Endodermal cell (in vitro differentiated cells): ENCODE results near the gene WDR46. TPM values are rescaled to one million over a fixed set of nuclear protein-coding genes. Genes with fewer than 3 reads are reported as not detected.

Experiments
- DNase-seq: peaks from one replicate; pipeline ENCODE4 v3.0.0-alpha.2; 2017
- H3K27ac ChIP-seq: 2 replicates; pipeline ENCODE4 v1.5.1; 2013; ENCODE audit warnings: mild to moderate bottlenecking, low read depth, low read length, moderate library complexity
- H3K27me3 ChIP-seq: 2 replicates; pipeline ENCODE4 v1.6.1; 2013; ENCODE audit warnings: mild to moderate bottlenecking, low read length, moderate library complexity; ENCODE audit not compliant: insufficient read depth, control insufficient read depth, poor library complexity, severe bottlenecking
- H3K36me3 ChIP-seq: 2 replicates; pipeline ENCODE4 v1.7.0; 2013; ENCODE audit warnings: mild to moderate bottlenecking, low read length, moderate library complexity; ENCODE audit not compliant: control insufficient read depth, insufficient read depth
- H3K4me1 ChIP-seq: one replicate; pipeline ENCODE4 v1.7.0; 2013; ENCODE audit warnings: low read length; ENCODE audit not compliant: control insufficient read depth, insufficient read depth
- H3K4me3 ChIP-seq: 2 replicates; pipeline ENCODE4 v1.5.1; 2013; ENCODE audit warnings: mild to moderate bottlenecking, low read length, moderate library complexity
- H3K9ac ChIP-seq: 2 replicates; pipeline ENCODE4 v1.6.1; 2013; ENCODE audit warnings: mild to moderate bottlenecking, low read length, moderate library complexity; ENCODE audit not compliant: poor library complexity, severe bottlenecking; ENCODE audit errors: extremely low read depth
- H3K9me3 ChIP-seq: 2 replicates; pipeline ENCODE4 v1.6.1; 2013; ENCODE audit warnings: mild to moderate bottlenecking, low read length, moderate library complexity; ENCODE audit not compliant: control insufficient read depth
- H3K27ac Mint-ChIP-seq: 2 replicates; pipeline ENCODE4 v1.8.0; 2020; ENCODE audit warnings: mixed read lengths
- H3K27me3 Mint-ChIP-seq: 2 replicates; pipeline ENCODE4 v1.8.0; 2021; ENCODE audit warnings: mild to moderate bottlenecking, mixed read lengths; ENCODE audit not compliant: insufficient read depth
- H3K36me3 Mint-ChIP-seq: 2 replicates; pipeline ENCODE4 v1.8.0; 2020; ENCODE audit warnings: low read depth, mixed read lengths
- H3K4me1 Mint-ChIP-seq: 2 replicates; pipeline ENCODE4 v1.8.0; 2020; ENCODE audit warnings: mixed read lengths
- H3K4me3 Mint-ChIP-seq: 2 replicates; pipeline ENCODE4 v1.8.0; 2020; ENCODE audit warnings: mild to moderate bottlenecking, moderate library complexity, mixed read lengths
- H3K9me3 Mint-ChIP-seq: 2 replicates; pipeline ENCODE4 v1.8.0; 2020; ENCODE audit warnings: mild to moderate bottlenecking, mixed read lengths
- CTCF ChIP-seq: fragments of 200-600 bp; sonication (generic); conservative IDR thresholded peaks from 2 replicates; pipeline ENCODE4 v1.5.0; 2021; ENCODE audit warnings: antibody characterized with exemption, mild to moderate bottlenecking
- WGBS, 2 experiments: methylation state at CpG; one replicate each; pipeline versions ENCODE4 v1.1.5 to v1.1.7; 2013; ENCODE audit warnings: missing lambda C conversion rate in 2 of 2, mixed read lengths in 1 of 2; ENCODE audit not compliant: insufficient coverage in 1 of 2, insufficient read length in 1 of 2; 5-methylcytosine and 5-hydroxymethylcytosine counted together
- total RNA-seq, 2 donors: library from RNA; stranded (reverse); fragmentation: NEBNext Ultra II Directional in 1 of 2; extraction: Animal tissue kit (Norgen Biotek cat#: 25700) in 1 of 2; gene quantifications; 2 replicates in 1 of 2; 3 replicates in 1 of 2; pipeline ENCODE4 v1.2.1, GENCODE V29; 2021

WDR46 gene
- total RNA-seq, 2 donors from 2014 or later: 42.9 to 62.5 TPM

DNA sequence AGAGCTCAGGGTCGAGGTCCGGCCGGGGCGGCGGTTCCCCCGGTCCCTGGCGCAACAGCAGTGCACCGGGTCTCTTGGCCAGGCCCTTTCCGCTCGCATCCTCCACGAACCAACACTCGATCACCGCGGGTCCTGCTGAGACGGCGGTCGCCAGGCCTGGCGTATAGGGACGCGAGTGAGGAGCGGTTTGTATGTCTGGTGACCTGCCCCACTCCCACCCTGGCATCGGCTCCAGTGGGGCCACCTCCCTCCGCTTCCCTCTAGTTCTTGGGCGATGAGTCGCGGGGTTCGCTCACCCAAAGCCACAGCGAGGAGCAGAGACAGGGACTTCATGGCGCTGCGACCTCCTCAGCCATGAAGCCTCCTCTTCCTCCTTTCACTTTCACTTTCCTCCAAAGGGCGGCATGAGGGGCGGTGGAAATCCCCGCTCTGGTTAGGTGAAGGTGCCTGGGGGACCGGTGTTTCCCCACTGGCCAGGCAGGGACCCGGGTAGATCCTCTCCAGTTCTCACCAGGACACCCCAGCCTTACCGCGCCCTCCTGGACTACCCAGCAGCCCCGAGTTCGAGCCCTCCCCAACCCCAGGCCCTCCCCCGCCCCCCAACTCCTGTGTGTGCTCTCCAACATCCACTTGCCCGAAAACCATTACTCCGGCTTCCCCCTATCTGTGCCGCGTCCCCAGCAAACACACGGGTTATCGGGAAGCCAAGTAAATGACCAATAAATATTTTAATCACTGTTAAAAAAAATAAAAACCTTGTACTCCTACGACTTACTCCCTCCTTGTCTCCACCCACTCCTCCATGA lies 24.9 kb upstream of the WDR46 start, which contains the start of gene TAPBP:
TSS of gene TAPBP (minus strand) at position 370 of the 806 bp plus-strand sequence. CDS start at position 333, 37 bp downstream.
- H3K9me3 Mint-ChIP-seq: no peaks in the 10 kb centered on the region
- Histone ChIP-seq H3K27me3 (peaks cover 20% of the 10 kb centered on the region), H3K4me3 (peak within 1 kb of the TSS; percentile 75), H3K36me3 (peaks cover 5% of the 10 kb centered on the region), H3K27ac (no peak within 1 kb of the TSS), H3K9ac (peak within 1 kb of the TSS; percentile 31), H3K4me1 (peaks cover 4% of the 10 kb centered on the region), H3K9me3 (no peaks in the 10 kb centered on the region)
- DNase-seq: peak; percentile 82
- peak within 1 kb of the TSS; percentile 74 for H3K4me3 Mint-ChIP-seq
- H3K4me1 Mint-ChIP-seq: peaks cover 32% of the 10 kb centered on the region
- TF ChIP-seq CTCF: no peak
- H3K27ac Mint-ChIP-seq: peak within 1 kb of the TSS; percentile 85
- H3K27me3 Mint-ChIP-seq: peaks cover 13% of the 10 kb centered on the region
- H3K36me3 Mint-ChIP-seq: peaks cover 11% of the 10 kb centered on the region
- 0 to 7% methylated on average over 11 to 47 of the region's 47 CpGs for WGBS, 2 experiments

DNA sequence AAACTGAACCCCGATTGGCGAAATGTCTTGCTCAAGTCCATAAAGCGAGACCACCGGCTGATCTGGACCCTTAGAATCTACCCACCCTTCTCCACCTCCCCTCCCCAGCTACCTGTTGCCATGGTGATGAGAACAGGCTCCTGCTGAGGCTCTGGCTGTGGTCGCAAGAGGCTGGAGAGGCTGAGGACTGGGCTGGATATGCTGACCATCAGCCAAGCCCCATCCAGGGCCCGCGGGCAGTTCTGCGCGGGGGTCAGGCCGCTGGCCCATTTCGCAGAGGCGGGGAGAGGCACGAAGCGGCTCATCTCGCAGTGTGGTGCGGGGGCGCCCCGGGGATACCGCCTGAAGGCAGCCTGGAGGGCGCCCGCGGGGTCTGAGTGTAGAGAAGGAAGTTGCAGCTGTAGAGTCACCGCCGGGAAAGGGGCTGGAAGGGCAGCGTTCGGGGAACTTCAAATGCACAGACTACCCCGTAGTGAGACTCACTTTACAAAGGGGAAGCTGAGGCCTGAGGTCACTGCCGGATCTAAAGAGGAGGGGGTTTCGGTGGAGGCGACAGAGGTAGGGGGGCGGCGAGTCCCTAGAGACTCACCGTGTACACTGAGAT lies 24.2 kb upstream of the WDR46 start:
- Mint-ChIP-seq H3K4me1 (peaks cover 28% of the 10 kb centered on the region), H3K27ac (peak overlapping the region; percentile 85), H3K36me3 (peaks cover 5% of the 10 kb centered on the region), H3K9me3 (no peaks in the 10 kb centered on the region), H3K27me3 (peaks cover 13% of the 10 kb centered on the region), H3K4me3 (peak overlapping the region; percentile 74)
- H3K27me3 ChIP-seq: peaks cover 20% of the 10 kb centered on the region
- H3K9ac ChIP-seq: peak overlapping the region; percentile 31
- peak; percentile 86 for DNase-seq
- H3K36me3 ChIP-seq: no peaks in the 10 kb centered on the region
- peak overlapping the region; percentile 75 for H3K4me3 ChIP-seq
- H3K9me3 ChIP-seq: no peaks in the 10 kb centered on the region
- WGBS, 2 experiments: 1 to 6% methylated on average over 7 to 33 of the region's 33 CpGs
- H3K27ac ChIP-seq: no peak overlapping the region
- no peaks in the 10 kb centered on the region for H3K4me1 ChIP-seq
- no peak for TF ChIP-seq CTCF

DNA sequence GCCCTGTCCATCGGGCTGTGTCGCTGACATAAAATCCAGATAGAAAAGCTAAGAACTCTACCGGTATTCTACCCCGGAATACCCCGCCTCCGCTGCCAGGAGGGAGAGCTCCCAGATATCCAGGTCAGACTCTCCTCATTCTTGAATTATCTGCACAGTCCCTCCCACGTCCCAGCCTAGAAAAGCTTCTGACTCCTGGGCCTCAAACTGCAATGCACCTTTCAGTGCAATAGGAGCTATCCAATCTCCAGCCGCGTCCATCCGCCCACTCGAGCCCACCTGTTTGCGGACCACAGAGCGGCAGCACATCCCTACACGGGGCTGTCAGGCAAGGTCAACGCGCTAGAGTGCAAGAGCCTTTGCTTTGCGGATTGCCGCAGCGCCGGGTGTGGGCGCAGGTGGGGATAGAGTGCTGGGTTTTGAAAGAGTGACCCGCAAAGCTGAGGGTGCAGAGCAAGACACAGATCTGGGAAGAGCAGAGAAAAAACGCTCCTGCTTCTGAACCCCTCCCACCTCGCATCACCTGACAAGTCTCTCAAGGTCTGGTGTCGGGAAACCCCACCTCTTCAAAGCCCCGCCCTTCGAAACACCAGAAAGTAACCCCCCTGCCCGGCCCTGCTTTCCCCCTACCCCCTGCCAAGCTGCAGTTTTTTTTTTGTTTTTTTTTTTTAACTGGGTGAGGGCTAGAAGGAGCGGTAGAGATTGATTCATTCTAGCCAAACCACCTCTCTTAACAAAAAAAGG lies 23.5 kb upstream of the WDR46 start:
- peak overlapping the region; percentile 48 for H3K27ac Mint-ChIP-seq

More for the DNA sequence above, 23.5 kb upstream of the WDR46 start:
- Histone ChIP-seq H3K36me3 (no peaks in the 10 kb centered on the region), H3K9ac (peak overlapping the region; percentile 31), H3K27ac (no peak overlapping the region), H3K4me3 (peak overlapping the region; percentile 75), H3K4me1 (no peaks in the 10 kb centered on the region), H3K27me3 (peaks cover 20% of the 10 kb centered on the region), H3K9me3 (no peaks in the 10 kb centered on the region)
- no peaks in the 10 kb centered on the region for H3K9me3 Mint-ChIP-seq
- H3K36me3 Mint-ChIP-seq: peaks cover 4% of the 10 kb centered on the region
- peak; percentile 17 for TF ChIP-seq CTCF
- peaks cover 28% of the 10 kb centered on the region for H3K4me1 Mint-ChIP-seq
- 6 to 11% methylated on average over 18 to 29 of the region's 29 CpGs for WGBS, 2 experiments
- peaks cover 13% of the 10 kb centered on the region for H3K27me3 Mint-ChIP-seq
- DNase-seq: peak; percentile 92
- peak overlapping the region; percentile 74 for H3K4me3 Mint-ChIP-seq
